Fibroblast of lung (primary cell): ENCODE results near the gene TMEM131.

Experiments
- CTCF ChIP-seq, 2 donors: IDR thresholded peaks in 1 of 2; conservative IDR thresholded peaks in 1 of 2; 1 replicate in 1 of 2; 2 replicates in 1 of 2; pipeline ENCODE4 v1.5.1; 2011 to 2012; ENCODE audit warnings: low read length in 2 of 2, control low read depth in 1 of 2, inconsistent platforms in 1 of 2, low read depth in 1 of 2, mild to moderate bottlenecking in 1 of 2
- EZH2 ChIP-seq: IDR thresholded peaks from 2 replicates; pipeline ENCODE4 v1.5.1; 2012; ENCODE audit warnings: low read length, control low read depth, mild to moderate bottlenecking; ENCODE audit errors: missing control alignments

DNA sequence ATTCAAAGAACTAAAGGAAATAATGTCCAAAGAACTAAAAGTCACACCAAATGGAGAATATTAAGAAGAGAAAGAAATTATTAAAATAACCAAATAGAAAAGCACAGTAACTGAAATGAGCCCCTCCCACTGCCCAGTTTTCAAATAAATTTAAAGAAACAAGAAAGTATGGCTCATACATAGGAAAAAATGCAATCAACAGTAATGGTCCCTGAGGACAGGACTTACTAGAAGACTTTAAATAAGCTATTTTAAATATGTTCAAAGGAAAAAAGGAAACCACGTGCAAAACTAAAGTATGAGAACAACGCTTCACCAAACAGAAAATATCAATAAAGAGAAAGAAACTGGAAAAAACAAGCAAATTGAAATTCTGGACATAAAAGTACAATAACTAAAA is 58.9 kb downstream of the TMEM131 start:
- no peak for TF ChIP-seq EZH2
- TF ChIP-seq CTCF (conservative IDR thresholded peaks at IDR 0.05 in 1 of 2, IDR thresholded peaks at IDR 0.05 in 1 of 2; ENCODE audit: low read depth in 1 of 2, low read length in 2 of 2), result no peak
